NCI-H1417 (cell line): ENCODE data around the gene RACGAP1.

ENCODE experiments used
- DNase-seq, 3 experiments: peaks; one replicate each; lab custom pipeline; 2025; lab: John Stamatoyannopoulos, UW

The RACGAP1 gene

DNA sequence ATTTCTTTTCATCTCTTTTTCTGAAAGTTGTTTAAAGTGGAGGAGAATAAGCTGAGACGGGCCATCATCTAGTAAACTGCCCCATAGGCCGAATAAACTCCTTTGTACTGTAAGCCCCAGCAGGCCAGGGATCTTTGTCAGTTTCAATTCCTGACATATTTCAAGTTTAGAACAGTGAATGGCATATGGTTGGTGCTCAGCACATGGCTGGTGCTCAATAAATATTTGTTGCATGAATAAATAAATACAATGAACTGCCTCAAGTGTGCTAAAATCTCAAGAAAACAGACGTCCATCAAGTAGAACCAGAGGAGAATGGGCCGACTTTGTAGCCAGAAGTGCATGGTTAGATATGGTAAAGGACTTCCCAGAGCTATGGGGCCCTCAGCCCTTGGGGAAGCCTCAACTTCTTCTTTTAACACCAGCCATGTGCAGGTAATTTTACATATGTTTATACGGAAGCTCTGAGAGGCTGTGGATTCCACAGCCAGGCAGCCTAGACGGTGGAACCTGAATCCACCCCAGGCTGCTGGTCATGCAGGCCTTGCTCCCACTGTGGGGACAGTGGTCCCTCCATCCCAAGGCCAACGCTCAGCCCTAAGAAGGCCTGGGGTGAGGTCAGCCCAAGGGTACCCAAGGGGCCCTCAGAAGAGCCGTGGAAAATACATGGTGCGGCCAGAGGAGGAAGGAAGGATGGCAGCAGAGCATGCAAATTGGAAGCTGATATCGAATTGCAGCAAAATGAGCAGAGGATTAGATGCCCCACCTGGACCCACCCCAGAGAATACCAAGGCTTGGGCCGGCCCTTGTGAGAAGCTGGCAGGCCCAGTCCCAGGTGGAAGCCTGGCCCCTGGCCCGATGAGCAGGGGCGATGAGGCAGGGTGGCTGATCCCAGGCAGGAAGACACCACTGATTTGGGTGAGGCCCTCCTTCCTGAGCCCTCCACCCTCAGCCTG lies 83.5 kb downstream of the RACGAP1 start:
- no peak for DNase-seq

DNA sequence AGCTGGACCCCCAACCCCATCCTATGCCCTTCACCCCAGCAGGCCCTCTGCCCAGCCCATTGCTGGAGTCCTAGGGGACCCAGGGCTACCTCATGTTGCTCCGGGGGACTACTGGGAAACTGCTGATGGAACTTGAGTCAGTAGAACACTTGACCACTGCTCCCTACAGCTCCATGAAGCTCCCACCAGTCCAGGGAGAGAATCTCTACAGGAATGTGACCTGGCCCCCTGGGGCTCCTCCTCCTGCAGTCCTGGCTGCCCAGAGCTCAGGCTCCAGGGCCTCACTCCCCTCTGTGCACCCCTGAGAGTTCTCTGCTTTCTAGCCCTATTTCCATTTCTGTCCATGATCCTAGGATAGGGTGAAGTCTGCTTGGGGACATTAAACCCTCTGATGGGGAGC lies 85.6 kb downstream of the RACGAP1 start:
- DNase-seq = no peak

DNA sequence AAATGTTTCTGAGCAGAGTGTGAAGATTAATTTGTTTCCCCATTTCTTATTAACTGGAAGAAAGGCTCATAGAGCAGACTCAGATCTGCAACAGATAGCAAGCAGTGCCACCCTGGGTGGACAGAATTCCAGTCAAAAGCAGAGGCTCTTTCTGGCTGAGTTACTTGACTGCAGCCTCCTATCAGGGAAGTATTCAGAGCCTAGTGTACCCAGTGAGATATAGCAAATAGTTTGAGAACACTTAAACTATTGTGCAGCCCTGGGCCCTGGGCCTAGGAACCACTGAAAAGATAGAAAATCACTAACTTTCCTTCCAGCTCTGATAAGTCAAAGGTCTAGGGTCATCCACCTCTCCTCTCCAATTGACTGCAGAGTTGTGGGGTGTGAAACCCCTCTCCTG lies 86.0 kb downstream of the RACGAP1 start:
- no peak for DNase-seq
